Mesendoderm (in vitro differentiated cells): ENCODE measurements around the gene TBC1D16.

Experiments
- DNase-seq: peaks from one replicate; pipeline ENCODE4 v3.0.0; 2013
- H2AK5ac ChIP-seq: 2 replicates; pipeline ENCODE4 v1.6.1; 2013; ENCODE audit warnings: low read length, inconsistent platforms
- H2BK120ac ChIP-seq: 2 replicates; pipeline ENCODE4 v1.6.1; 2013; ENCODE audit warnings: low read depth, mild to moderate bottlenecking, low read length, moderate library complexity, mixed read lengths
- H2BK15ac ChIP-seq: replicated peaks from 2 replicates; pipeline ENCODE4 v1.6.1; 2013; ENCODE audit warnings: low read depth, mild to moderate bottlenecking, moderate library complexity
- H2BK5ac ChIP-seq: 2 replicates; pipeline ENCODE4 v1.6.1; 2013; ENCODE audit warnings: low read length, inconsistent platforms
- H3K18ac ChIP-seq: 2 replicates; pipeline ENCODE4 v1.6.1; 2013; ENCODE audit warnings: mild to moderate bottlenecking, low read length, mixed read lengths
- H3K23ac ChIP-seq: one replicate; pipeline ENCODE4 v1.6.1; 2013; ENCODE audit warnings: low read length
- H3K27ac ChIP-seq: 2 replicates; pipeline ENCODE4 v1.5.1; 2013; ENCODE audit warnings: low read depth, mild to moderate bottlenecking, inconsistent platforms, low read length, moderate library complexity
- H3K27me3 ChIP-seq: 2 replicates; pipeline ENCODE4 v1.6.1; 2013; ENCODE audit warnings: low read length, control low read depth, mild to moderate bottlenecking, inconsistent platforms; ENCODE audit not compliant: insufficient read depth, poor library complexity
- H3K36me3 ChIP-seq: 2 replicates; pipeline ENCODE4 v1.6.1; 2013; ENCODE audit warnings: low read length, inconsistent platforms; ENCODE audit not compliant: control insufficient read depth, insufficient read depth
- H3K4ac ChIP-seq: one replicate; pipeline ENCODE4 v1.6.1; 2013; ENCODE audit warnings: low read depth, mild to moderate bottlenecking, low read length, moderate library complexity
- H3K4me1 ChIP-seq: 2 replicates; pipeline ENCODE4 v1.6.1; 2013; ENCODE audit warnings: low read depth, low read length, inconsistent platforms; ENCODE audit not compliant: control insufficient read depth
- H3K4me2 ChIP-seq: 2 replicates; pipeline ENCODE4 v1.6.1; 2013; ENCODE audit warnings: low read length
- H3K4me3 ChIP-seq: 2 replicates; pipeline ENCODE4 v1.5.1; 2013; ENCODE audit warnings: mild to moderate bottlenecking, low read length
- H3K56ac ChIP-seq: one replicate; pipeline ENCODE4 v1.6.1; 2013; ENCODE audit warnings: low read length
- H3K79me1 ChIP-seq: 2 replicates; pipeline ENCODE4 v1.6.1; 2013; ENCODE audit warnings: low read length, inconsistent platforms
- H3K79me2 ChIP-seq: 2 replicates; pipeline ENCODE4 v1.6.1; 2013; ENCODE audit warnings: mild to moderate bottlenecking, low read length; ENCODE audit not compliant: control insufficient read depth, insufficient read depth
- H3K9ac ChIP-seq: 2 replicates; pipeline ENCODE4 v1.6.1; 2013; ENCODE audit warnings: low read length, inconsistent platforms
- H4K5ac ChIP-seq: one replicate; pipeline ENCODE4 v1.6.1; 2013; ENCODE audit warnings: low read length
- H4K8ac ChIP-seq: one replicate; pipeline ENCODE4 v1.6.1; 2013; ENCODE audit warnings: low read depth, mild to moderate bottlenecking, control low read depth, low read length, moderate library complexity
- WGBS: extraction: QIAGEN DNeasy Blood & Tissue Kit; methylation state at CpG from one replicate; pipeline ENCODE4 v1.1.7; 2013; ENCODE audit warnings: low lambda C conversion rate, missing lambda C conversion rate; ENCODE audit not compliant: insufficient coverage; ENCODE audit errors: extremely low coverage; 5-methylcytosine and 5-hydroxymethylcytosine counted together

TBC1D16 gene

GRCh38 chr17:79980246-79981043 lies 55.2 kb downstream of the TBC1D16 start:
- H2BK15ac ChIP-seq: no peak overlapping the region
- no peak overlapping the region for H2BK5ac ChIP-seq
- no peak overlapping the region for H3K23ac ChIP-seq
- no peak overlapping the region for H2BK120ac ChIP-seq
- H3K4me2 ChIP-seq: no peak overlapping the region
- no peak overlapping the region for H2AK5ac ChIP-seq
- no peaks in the 10 kb centered on the region for H3K79me2 ChIP-seq
- no peak overlapping the region for H3K9ac ChIP-seq
- no peak overlapping the region for H4K8ac ChIP-seq
- no peak overlapping the region for H4K5ac ChIP-seq
- no peaks in the 10 kb centered on the region for H3K27me3 ChIP-seq
- H3K79me1 ChIP-seq: peaks cover 4% of the 10 kb centered on the region
- H3K56ac ChIP-seq: no peak overlapping the region
- no peak overlapping the region for H3K4ac ChIP-seq
- no peak overlapping the region for H3K18ac ChIP-seq
- no peak overlapping the region for H3K4me3 ChIP-seq
- DNase-seq: no peak
- no CpG with 5 or more reads among the region's 23 CpGs for WGBS
- no peaks in the 10 kb centered on the region for H3K36me3 ChIP-seq
- H3K27ac ChIP-seq: no peak overlapping the region
- no peaks in the 10 kb centered on the region for H3K4me1 ChIP-seq

GRCh38 chr17:79979816-79980215 lies 55.9 kb downstream of the TBC1D16 start:
- Histone ChIP-seq H3K27me3 (no peaks in the 10 kb centered on the region), H3K4me3 (no peak overlapping the region), H3K18ac (no peak overlapping the region), H3K79me2 (no peaks in the 10 kb centered on the region), H3K4me2 (no peak overlapping the region), H2BK120ac (no peak overlapping the region), H4K8ac (no peak overlapping the region), H3K4ac (no peak overlapping the region), H2BK5ac (no peak overlapping the region), H2AK5ac (no peak overlapping the region), H4K5ac (no peak overlapping the region), H3K36me3 (no peaks in the 10 kb centered on the region), H2BK15ac (no peak overlapping the region), H3K27ac (no peak overlapping the region), H3K23ac (no peak overlapping the region), H3K56ac (no peak overlapping the region), H3K9ac (no peak overlapping the region), H3K4me1 (no peaks in the 10 kb centered on the region), H3K79me1 (peaks cover 4% of the 10 kb centered on the region)
- no CpG with 5 or more reads among the region's 12 CpGs for WGBS
- no peak for DNase-seq

GRCh38 chr17:79979221-79979741 lies 56.4 kb downstream of the TBC1D16 start:
- Histone ChIP-seq H3K27ac (no peak overlapping the region), H4K8ac (no peak overlapping the region), H2BK15ac (no peak overlapping the region), H2AK5ac (no peak overlapping the region), H3K27me3 (no peaks in the 10 kb centered on the region), H2BK120ac (no peak overlapping the region), H3K4me2 (no peak overlapping the region), H3K36me3 (no peaks in the 10 kb centered on the region), H3K4me1 (no peaks in the 10 kb centered on the region), H3K23ac (no peak overlapping the region), H3K56ac (no peak overlapping the region), H3K79me1 (peaks cover 4% of the 10 kb centered on the region), H3K4ac (no peak overlapping the region), H3K18ac (no peak overlapping the region), H2BK5ac (no peak overlapping the region), H3K9ac (no peak overlapping the region), H3K4me3 (no peak overlapping the region), H3K79me2 (no peaks in the 10 kb centered on the region), H4K5ac (no peak overlapping the region)
- no CpG with 5 or more reads among the region's 30 CpGs for WGBS
- no peak for DNase-seq

- no peak for DNase-seq
- Histone ChIP-seq H3K56ac (no peak overlapping the region), H2AK5ac (no peak overlapping the region), H4K5ac (no peak overlapping the region), H3K23ac (no peak overlapping the region), H4K8ac (no peak overlapping the region), H2BK15ac (no peak overlapping the region), H2BK5ac (no peak overlapping the region), H3K27ac (no peak overlapping the region), H3K36me3 (no peaks in the 10 kb centered on the region), H3K27me3 (no peaks in the 10 kb centered on the region), H2BK120ac (no peak overlapping the region), H3K4me3 (no peak overlapping the region), H3K4me1 (no peaks in the 10 kb centered on the region), H3K4me2 (no peak overlapping the region), H3K9ac (no peak overlapping the region), H3K4ac (no peak overlapping the region), H3K79me1 (peaks cover 4% of the 10 kb centered on the region), H3K79me2 (no peaks in the 10 kb centered on the region), H3K18ac (no peak overlapping the region)
- WGBS: no CpG with 5 or more reads among the region's 11 CpGs
These were observed 57.2 kb downstream of the TBC1D16 start for GRCh38 chr17:79978548-79978855.

- H2BK120ac ChIP-seq: no peak overlapping the region
- no peak overlapping the region for H3K4ac ChIP-seq
- H3K9ac ChIP-seq: no peak overlapping the region
- H2BK5ac ChIP-seq: no peak overlapping the region
- no peak overlapping the region for H4K5ac ChIP-seq
- H4K8ac ChIP-seq: no peak overlapping the region
- DNase-seq: peak; percentile 33
- H3K79me1 ChIP-seq: peaks cover 4% of the 10 kb centered on the region
- H3K4me3 ChIP-seq: no peak overlapping the region
- no peaks in the 10 kb centered on the region for H3K27me3 ChIP-seq
- no peaks in the 10 kb centered on the region for H3K36me3 ChIP-seq
- no peaks in the 10 kb centered on the region for H3K4me1 ChIP-seq
- no peak overlapping the region for H3K4me2 ChIP-seq
- no peak overlapping the region for H3K56ac ChIP-seq
- no peak overlapping the region for H3K27ac ChIP-seq
- H2AK5ac ChIP-seq: no peak overlapping the region
- no peak overlapping the region for H2BK15ac ChIP-seq
- no CpG with 5 or more reads among the region's 47 CpGs for WGBS
- no peaks in the 10 kb centered on the region for H3K79me2 ChIP-seq
- H3K18ac ChIP-seq: no peak overlapping the region
- no peak overlapping the region for H3K23ac ChIP-seq
These were observed 57.7 kb downstream of the TBC1D16 start for GRCh38 chr17:79977708-79978547.
